ENCODE data around the gene MRPL55. TPM values are rescaled to one million over a fixed set of nuclear protein-coding genes. Genes with fewer than 3 reads are reported as not detected.

The MRPL55 gene
- total and polyA plus RNA-seq, 2 of the 4 experiments (the other 2 are of a cell fraction) = 48.9 to 95.4 TPM

DNA sequence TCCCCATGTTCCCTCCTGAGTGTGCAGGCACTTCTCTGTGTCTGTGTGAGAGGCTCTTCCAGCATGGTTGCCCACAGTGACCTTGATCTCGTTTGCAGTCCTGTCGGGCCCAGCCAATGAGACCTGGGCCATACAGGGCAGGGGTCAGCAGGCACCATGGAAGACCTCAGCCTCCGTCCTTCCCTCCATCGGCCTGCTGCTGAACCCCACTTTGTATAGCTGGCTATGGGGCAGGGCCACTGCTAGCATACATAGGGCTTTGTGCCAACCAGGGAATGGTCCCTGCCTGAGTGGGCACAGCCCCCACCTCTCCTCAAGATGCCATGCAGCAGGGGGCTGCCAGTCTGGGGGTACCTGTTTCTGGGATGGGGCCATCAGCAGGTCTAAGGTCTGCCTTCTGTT, 9.8 kb downstream of the MRPL55 start:
- Histone ChIP-seq H2AK5ac (ENCODE audit: low read depth, low read length) (no peak overlapping the region), H3K4me3 (ENCODE audit: insufficient read depth, low read depth, low read length) (no peak overlapping the region), H3K9me3 (ENCODE audit: control insufficient read depth, insufficient read depth, low read length) (peaks cover 5% of the 10 kb centered on the region; the same call in 1 of the 2 replicates), H2AFZ (replicated peaks; ENCODE audit: low read length, poor library complexity) (no peak overlapping the region), H3K9me1 (ENCODE audit: insufficient read depth, low read length) (peaks cover 23% of the 10 kb centered on the region), H3K9ac (ENCODE audit: low read depth, low read length) (no peak overlapping the region), H4K20me1 (ENCODE audit: insufficient read depth, low read length) (peaks cover 75% of the 10 kb centered on the region), H4K91ac (ENCODE audit: insufficient read depth, low read depth, low read length) (no peak overlapping the region), H3K14ac (replicated peaks; ENCODE audit: low read depth, low read length) (no peak overlapping the region), H3K23ac (ENCODE audit: low read depth, low read length) (no peak overlapping the region), H2BK20ac (ENCODE audit: low read depth, low read length) (no peak overlapping the region), H3K4me2 (ENCODE audit: low read depth, low read length) (no peak overlapping the region), H2BK5ac (ENCODE audit: low read depth, low read length, poor library complexity, severe bottlenecking) (no peak overlapping the region), H3K4me1 (ENCODE audit: control insufficient read depth, insufficient read depth, low read length) (peaks cover 7% of the 10 kb centered on the region; the same call in 1 of the 2 replicates), H3K18ac (ENCODE audit: low read depth, low read length) (no peak overlapping the region), H4K8ac (ENCODE audit: low read depth in 2 of 2, low read length in 2 of 2) (no peak overlapping the region), H3K27me3 (ENCODE audit: control insufficient read depth, insufficient read depth, low read length) (no peaks in the 10 kb centered on the region), H3K36me3 (ENCODE audit: control insufficient read depth, insufficient read depth, low read length) (peaks cover 46% of the 10 kb centered on the region), H3K79me1 (ENCODE audit: low read depth in 1 of 2, low read length in 2 of 2) (peaks cover 7 to 68% of the 10 kb centered on the region in 2 experiments; a peak in 3 of 4 replicates), H2BK15ac (ENCODE audit: low read depth, low read length) (no peak overlapping the region), H3K4ac (ENCODE audit: low read depth, low read length) (no peak overlapping the region), H2BK120ac (ENCODE audit: low read depth, low read length) (no peak overlapping the region), H3K56ac (ENCODE audit: extremely low read depth, insufficient read depth, low read length) (no peak overlapping the region), H3K27ac (ENCODE audit: insufficient read depth, low read length) (no peak overlapping the region), H4K5ac (ENCODE audit: low read depth, low read length) (no peak overlapping the region), H2AK9ac (replicated peaks; ENCODE audit: low read depth, low read length, poor library complexity) (no peak overlapping the region)
- WGBS, 2 experiments (ENCODE audit: extremely low coverage in 2 of 2, insufficient read length in 1 of 2) = 93% methylated on average over 2 of the region's 4 CpGs; no CpG with 5 or more reads in 1 of the 2 experiments
- TF ChIP-seq CEBPB (IDR thresholded peaks at IDR 0.05; ENCODE audit: low read depth, low read length) (no peak), CHD1 (IDR thresholded peaks at IDR 0.05; ENCODE audit: low read depth, low read length) (no peak), MAFK (IDR thresholded peaks at IDR 0.05; ENCODE audit: low read depth, low read length) (no peak), MXI1 (IDR thresholded peaks at IDR 0.05; ENCODE audit: borderline replicate concordance, low read depth, low read length) (no peak), MAZ (IDR thresholded peaks at IDR 0.05; ENCODE audit: borderline replicate concordance, low read depth, low read length) (no peak), POLR2A (IDR thresholded peaks at IDR 0.05; ENCODE audit: low read depth, low read length) (no peak), SMC3 (IDR thresholded peaks at IDR 0.05; ENCODE audit: low read depth, low read length) (no peak), ELK1 (IDR thresholded peaks at IDR 0.05; ENCODE audit: borderline replicate concordance, low read depth, low read length) (no peak), FOS (IDR thresholded peaks at IDR 0.05; ENCODE audit: low read depth, low read length) (no peak), RFX5 (IDR thresholded peaks at IDR 0.05; ENCODE audit: low read depth, low read length) (no peak), NFE2L2 (IDR thresholded peaks at IDR 0.05; ENCODE audit: low read depth, low read length) (no peak)
- TF ChIP-seq, protein P1, sequence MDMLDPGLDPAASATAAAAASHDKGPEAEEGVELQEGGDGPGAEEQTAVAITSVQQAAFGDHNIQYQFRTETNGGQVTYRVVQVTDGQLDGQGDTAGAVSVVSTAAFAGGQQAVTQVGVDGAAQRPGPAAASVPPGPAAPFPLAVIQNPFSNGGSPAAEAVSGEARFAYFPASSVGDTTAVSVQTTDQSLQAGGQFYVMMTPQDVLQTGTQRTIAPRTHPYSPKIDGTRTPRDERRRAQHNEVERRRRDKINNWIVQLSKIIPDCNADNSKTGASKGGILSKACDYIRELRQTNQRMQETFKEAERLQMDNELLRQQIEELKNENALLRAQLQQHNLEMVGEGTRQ (IDR thresholded peaks at IDR 0.05; ENCODE audit: low read depth, low read length) = no peak
- TF ChIP-seq, protein P2, sequence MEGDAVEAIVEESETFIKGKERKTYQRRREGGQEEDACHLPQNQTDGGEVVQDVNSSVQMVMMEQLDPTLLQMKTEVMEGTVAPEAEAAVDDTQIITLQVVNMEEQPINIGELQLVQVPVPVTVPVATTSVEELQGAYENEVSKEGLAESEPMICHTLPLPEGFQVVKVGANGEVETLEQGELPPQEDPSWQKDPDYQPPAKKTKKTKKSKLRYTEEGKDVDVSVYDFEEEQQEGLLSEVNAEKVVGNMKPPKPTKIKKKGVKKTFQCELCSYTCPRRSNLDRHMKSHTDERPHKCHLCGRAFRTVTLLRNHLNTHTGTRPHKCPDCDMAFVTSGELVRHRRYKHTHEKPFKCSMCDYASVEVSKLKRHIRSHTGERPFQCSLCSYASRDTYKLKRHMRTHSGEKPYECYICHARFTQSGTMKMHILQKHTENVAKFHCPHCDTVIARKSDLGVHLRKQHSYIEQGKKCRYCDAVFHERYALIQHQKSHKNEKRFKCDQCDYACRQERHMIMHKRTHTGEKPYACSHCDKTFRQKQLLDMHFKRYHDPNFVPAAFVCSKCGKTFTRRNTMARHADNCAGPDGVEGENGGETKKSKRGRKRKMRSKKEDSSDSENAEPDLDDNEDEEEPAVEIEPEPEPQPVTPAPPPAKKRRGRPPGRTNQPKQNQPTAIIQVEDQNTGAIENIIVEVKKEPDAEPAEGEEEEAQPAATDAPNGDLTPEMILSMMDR (conservative IDR thresholded peaks at IDR 0.05; ENCODE audit: low read depth, low read length) = no peak
- intact Hi-C loops (cut with micrococcal nuclease) (no loop called here), in situ Hi-C loops (cut with MboI; ENCODE audit: low sequenced_read_pairs) (no loop called here), dilution Hi-C loops (cut with HindIII; ENCODE audit: low sequenced_read_pairs, unreplicated experiment) (no loop called here)
- no TSS peak for BruUV-seq (replicated peaks)
- no peak for ATAC-seq (ENCODE audit: low read depth)
- ChIA-PET CTCF (no interaction called here), POLR2A (ENCODE audit: unreplicated experiment) (no interaction called here)
- DNase-seq = no peak
